Loucy (cell line): ENCODE data around the gene VWF.
"Not testable (repeated sequence)": the region's sequence is repeated elsewhere in the genome, so short reads cannot be mapped to it uniquely, and the experiment has no call there.

ENCODE experiments used
- H2AFZ ChIP-seq: fragments of 200-600 bp; sonication (generic); 2 replicates; pipeline ENCODE4 v1.6.0; 2016; ENCODE audit warnings: antibody characterized with exemption, mild to moderate bottlenecking, low read length, moderate library complexity
- H3F3A ChIP-seq: fragments of 200-600 bp; 2 replicates; pipeline ENCODE4 v1.6.0; 2016; ENCODE audit warnings: antibody characterized with exemption, low read depth, mild to moderate bottlenecking
- H3K27me3 ChIP-seq: fragments of 200-600 bp; sonication (generic); 2 replicates; pipeline ENCODE4 v1.6.1; 2014; ENCODE audit warnings: low read length, mild to moderate bottlenecking; ENCODE audit not compliant: insufficient read depth, poor library complexity, severe bottlenecking
- H3K36me3 ChIP-seq: fragments of 200-600 bp; sonication (generic); 2 replicates; pipeline ENCODE4 v1.6.1; 2016; ENCODE audit warnings: low read length; ENCODE audit not compliant: insufficient read depth
- H3K4me1 ChIP-seq: fragments of 200-600 bp; sonication (generic); 2 replicates; pipeline ENCODE4 v1.5.1; 2014; ENCODE audit warnings: low read length, mild to moderate bottlenecking; ENCODE audit not compliant: insufficient read depth, poor library complexity, severe bottlenecking
- H3K4me2 ChIP-seq: fragments of 200-600 bp; sonication (generic); 2 replicates; pipeline ENCODE4 v1.6.0; 2014; ENCODE audit warnings: antibody characterized with exemption, low read length, low read depth, mild to moderate bottlenecking; ENCODE audit not compliant: poor library complexity, severe bottlenecking
- H3K4me3 ChIP-seq: fragments of 200-600 bp; sonication (generic); 2 replicates; pipeline ENCODE4 v1.5.1; 2014; ENCODE audit warnings: low read length, mild to moderate bottlenecking, mixed read lengths; ENCODE audit not compliant: poor library complexity, severe bottlenecking
- H3K79me2 ChIP-seq: fragments of 200-600 bp; sonication (generic); 2 replicates; pipeline ENCODE4 v1.6.1; 2014; ENCODE audit warnings: low read length; ENCODE audit not compliant: insufficient read depth
- H3K9ac ChIP-seq: fragments of 200-600 bp; sonication (generic); 2 replicates; pipeline ENCODE4 v1.6.0; 2014; ENCODE audit warnings: mild to moderate bottlenecking, low read depth, low read length, moderate library complexity; ENCODE audit not compliant: poor library complexity, severe bottlenecking
- H3K9me2 ChIP-seq: fragments of 200-600 bp; sonication (generic); replicated peaks from 2 replicates; pipeline ENCODE4 v1.6.1; 2016; ENCODE audit warnings: low read depth, low read length, mixed read lengths
- H3K9me3 ChIP-seq: fragments of 200-600 bp; sonication (generic); 2 replicates; pipeline ENCODE4 v1.6.1; 2014; ENCODE audit warnings: mild to moderate bottlenecking, antibody characterized with exemption, low read length, low read depth; ENCODE audit not compliant: insufficient read depth
- H4K20me1 ChIP-seq: fragments of 200-600 bp; sonication (generic); 2 replicates; pipeline ENCODE4 v1.6.0; 2014; ENCODE audit warnings: antibody characterized with exemption, low read length, mild to moderate bottlenecking; ENCODE audit not compliant: insufficient read depth, poor library complexity, severe bottlenecking
- CTCF ChIP-seq: fragments of 200-600 bp; sonication (generic); conservative IDR thresholded peaks from 2 replicates; pipeline ENCODE4 v1.5.1; 2014; ENCODE audit warnings: mild to moderate bottlenecking, antibody characterized with exemption, low read length
- EZH2phosphoT487 ChIP-seq: fragments of 200-600 bp; IDR thresholded peaks from 2 replicates; pipeline ENCODE4 v1.6.1; 2018; ENCODE audit warnings: antibody characterized with exemption, mild to moderate bottlenecking, moderate library complexity, borderline replicate concordance

The VWF gene

GRCh38 chr12:6020930-6021329 lies 103.5 kb downstream of the VWF start:
- Histone ChIP-seq H2AFZ (no peak overlapping the region), H3K9me3 (no peaks in the 10 kb centered on the region), H3F3A (no peaks in the 10 kb centered on the region), H4K20me1 (no peaks in the 10 kb centered on the region), H3K4me2 (no peak overlapping the region), H3K36me3 (no peaks in the 10 kb centered on the region), H3K79me2 (no peaks in the 10 kb centered on the region), H3K9me2 (no peaks in the 10 kb centered on the region), H3K4me3 (no peak overlapping the region), H3K9ac (no peak overlapping the region), H3K27me3 (no peaks in the 10 kb centered on the region), H3K4me1 (no peaks in the 10 kb centered on the region)
- TF ChIP-seq CTCF = no peak
- TF ChIP-seq EZH2phosphoT487 = no peak

GRCh38 chr12:6020511-6020910 lies 104.0 kb downstream of the VWF start:
- H4K20me1 ChIP-seq, H3K9me3 ChIP-seq, H3K4me1 ChIP-seq, H3K79me2 ChIP-seq, H3K9ac ChIP-seq, H2AFZ ChIP-seq, H3K9me2 ChIP-seq, H3K4me3 ChIP-seq, H3K4me2 ChIP-seq, H3K27me3 ChIP-seq, H3K36me3 ChIP-seq, H3F3A ChIP-seq: not testable (repeated sequence)

GRCh38 chr12:6019256-6019655 lies 105.2 kb downstream of the VWF start:
- H3K36me3 ChIP-seq, H2AFZ ChIP-seq, H3K9me2 ChIP-seq, H3K4me1 ChIP-seq, H3K9ac ChIP-seq, H3K27me3 ChIP-seq, H4K20me1 ChIP-seq, H3K4me2 ChIP-seq, H3K9me3 ChIP-seq, H3K79me2 ChIP-seq, H3F3A ChIP-seq, H3K4me3 ChIP-seq: not testable (repeated sequence)

GRCh38 chr12:6018265-6018664 lies 106.2 kb downstream of the VWF start:
- Histone ChIP-seq H3K9ac (no peak overlapping the region), H3K4me1 (no peaks in the 10 kb centered on the region), H3K4me2 (no peak overlapping the region), H3K9me3 (no peaks in the 10 kb centered on the region), H4K20me1 (no peaks in the 10 kb centered on the region), H3K36me3 (no peaks in the 10 kb centered on the region), H3K4me3 (no peak overlapping the region), H3F3A (no peaks in the 10 kb centered on the region), H3K79me2 (no peaks in the 10 kb centered on the region), H3K27me3 (no peaks in the 10 kb centered on the region), H3K9me2 (no peaks in the 10 kb centered on the region), H2AFZ (no peak overlapping the region)
- no peak for TF ChIP-seq CTCF
- TF ChIP-seq EZH2phosphoT487 = no peak
